GM19025 (cell line): ENCODE data around the gene H3-3A.
A peak's percentile ranks its signal among the peaks of the same experiment; 100 is the strongest.

Experiments
- ATAC-seq: cut with Tn5 transposase; IDR thresholded peaks from one replicate; pipeline ENCODE4 v1.9.1; 2021; ENCODE audit warnings: mild to moderate bottlenecking, low read depth, moderate library complexity; ENCODE audit not compliant: unreplicated experiment

Gene H3-3A

GRCh38 chr1:226062558-226063223 is at the start of gene H3-3A:
H3-3A (plus strand) TSS chr1:226062716; CDS start chr1:226064352, 1,636 bp downstream.
- ATAC-seq = peak; percentile 67

- no peak for ATAC-seq
These were observed 45.4 kb upstream of the H3-3A start for GRCh38 chr1:226017070-226017469.

- no peak for ATAC-seq
These were observed 42.9 kb upstream of the H3-3A start for GRCh38 chr1:226019572-226019971.

GRCh38 chr1:226021401-226021800 is 41.1 kb upstream of the H3-3A start:
- no peak for ATAC-seq

GRCh38 chr1:226021801-226022200 is 40.7 kb upstream of the H3-3A start:
- no peak for ATAC-seq

- no peak for ATAC-seq
These were observed 38.8 kb upstream of the H3-3A start for GRCh38 chr1:226023735-226024134.

- no peak for ATAC-seq
These were observed 35.7 kb upstream of the H3-3A start for GRCh38 chr1:226026833-226027232.

GRCh38 chr1:226027538-226028217 is 34.8 kb upstream of the H3-3A start:
- ATAC-seq = no peak

- peak; percentile 83 for ATAC-seq
These were observed 33.4 kb upstream of the H3-3A start for GRCh38 chr1:226029093-226029496.

GRCh38 chr1:226029568-226030225 is 32.8 kb upstream of the H3-3A start:
- no peak for ATAC-seq

GRCh38 chr1:226033582-226033981 is 28.9 kb upstream of the H3-3A start:
- ATAC-seq = no peak

- ATAC-seq = no peak
These were observed 28.5 kb upstream of the H3-3A start for GRCh38 chr1:226033991-226034390.

- no peak for ATAC-seq
These were observed 28.0 kb upstream of the H3-3A start for GRCh38 chr1:226034482-226034881.

GRCh38 chr1:226035915-226036314 is 26.6 kb upstream of the H3-3A start:
- no peak for ATAC-seq

- ATAC-seq = no peak
These were observed 23.9 kb upstream of the H3-3A start for GRCh38 chr1:226038661-226039060.

- ATAC-seq = no peak
These were observed 21.1 kb upstream of the H3-3A start for GRCh38 chr1:226041419-226041818.

- no peak for ATAC-seq
These were observed 17.9 kb upstream of the H3-3A start for GRCh38 chr1:226044514-226045101.

GRCh38 chr1:226046240-226046639 is 16.3 kb upstream of the H3-3A start:
- no peak for ATAC-seq

- ATAC-seq = no peak
These were observed 15.0 kb upstream of the H3-3A start for GRCh38 chr1:226047495-226047894.

- ATAC-seq = no peak
These were observed 13.6 kb upstream of the H3-3A start for GRCh38 chr1:226048886-226049285.

- ATAC-seq = no peak
These were observed 12.4 kb upstream of the H3-3A start for GRCh38 chr1:226050133-226050532.
